Mesenchymal stem cell (in vitro differentiated cells and primary cell): ENCODE data around the gene TNF.

Source experiments
- DNase-seq: peaks from one replicate; pipeline ENCODE4 v3.0.0-alpha.2; 2013
- H2AFZ ChIP-seq: one replicate; pipeline ENCODE4 v1.6.1; 2013; ENCODE audit warnings: low read depth, mild to moderate bottlenecking, control low read depth, inconsistent platforms, low read length, moderate library complexity
- H2AK5ac ChIP-seq: 2 replicates; pipeline ENCODE4 v1.6.1; 2013; ENCODE audit warnings: low read length, moderate library complexity, mild to moderate bottlenecking, inconsistent platforms; ENCODE audit not compliant: severe bottlenecking
- H2BK120ac ChIP-seq: one replicate; pipeline ENCODE4 v1.6.1; 2013; ENCODE audit warnings: low read depth, mild to moderate bottlenecking, inconsistent platforms, low read length, moderate library complexity
- H2BK12ac ChIP-seq, 2 experiments: one replicate each; pipeline ENCODE4 v1.6.1; 2013; ENCODE audit warnings: inconsistent platforms in 2 of 2, low read length in 2 of 2, mild to moderate bottlenecking in 2 of 2, moderate library complexity in 2 of 2, control low read depth in 1 of 2
- H2BK15ac ChIP-seq: one replicate; pipeline ENCODE4 v1.6.1; 2013; ENCODE audit warnings: mild to moderate bottlenecking, low read depth, inconsistent platforms; ENCODE audit not compliant: poor library complexity, severe bottlenecking
- H2BK5ac ChIP-seq: 2 replicates; pipeline ENCODE4 v1.6.1; 2013; ENCODE audit warnings: low read depth, mild to moderate bottlenecking, low read length, control low read depth, inconsistent platforms; ENCODE audit not compliant: poor library complexity, severe bottlenecking
- H3K14ac ChIP-seq, 2 experiments: one replicate each; pipeline ENCODE4 v1.6.1; 2013; ENCODE audit warnings: inconsistent platforms in 2 of 2, low read length in 2 of 2, control low read depth in 1 of 2, mild to moderate bottlenecking in 1 of 2, moderate library complexity in 1 of 2
- H3K18ac ChIP-seq, 2 experiments: one replicate each; pipeline ENCODE4 v1.6.1; 2013; ENCODE audit warnings: inconsistent platforms in 2 of 2, low read length in 2 of 2, control low read depth in 1 of 2, low read depth in 1 of 2, mild to moderate bottlenecking in 1 of 2
- H3K23ac ChIP-seq, 2 experiments: one replicate each; pipeline ENCODE4 v1.6.1; 2013; ENCODE audit warnings: inconsistent platforms in 2 of 2, low read length in 2 of 2, mild to moderate bottlenecking in 2 of 2, moderate library complexity in 2 of 2, control low read depth in 1 of 2
- H3K27ac ChIP-seq: 2 replicates; pipeline ENCODE4 v1.5.1; 2013; ENCODE audit warnings: mild to moderate bottlenecking, moderate library complexity, low read length, control low read depth, inconsistent platforms; ENCODE audit not compliant: poor library complexity, severe bottlenecking
- H3K27me3 ChIP-seq, 2 experiments: 2 replicates each; pipeline versions ENCODE4 v1.6.1 to v1.7.0; 2013; ENCODE audit warnings: low read length in 2 of 2, mild to moderate bottlenecking in 2 of 2, moderate library complexity in 2 of 2, control low read depth in 1 of 2, inconsistent platforms in 1 of 2; ENCODE audit not compliant: control insufficient read depth in 1 of 2, insufficient read depth in 1 of 2
- H3K36me3 ChIP-seq, 2 experiments: 2 replicates each; pipeline versions ENCODE4 v1.6.1 to v1.7.0; 2013; ENCODE audit warnings: low read length in 2 of 2, control low read depth in 1 of 2, inconsistent platforms in 1 of 2, low read depth in 1 of 2, mild to moderate bottlenecking in 1 of 2; ENCODE audit not compliant: insufficient read depth in 2 of 2, control insufficient read depth in 1 of 2
- H3K4ac ChIP-seq, 2 experiments: one replicate each; pipeline ENCODE4 v1.6.1; 2013; ENCODE audit warnings: inconsistent platforms in 2 of 2, low read length in 2 of 2, mild to moderate bottlenecking in 2 of 2, moderate library complexity in 2 of 2, control low read depth in 1 of 2, low read depth in 1 of 2
- H3K4me1 ChIP-seq: 2 replicates; pipeline ENCODE4 v1.6.1; 2013; ENCODE audit warnings: low read depth, low read length, control low read depth; ENCODE audit not compliant: control insufficient read depth, insufficient read depth
- H3K4me2 ChIP-seq: 2 replicates; pipeline ENCODE4 v1.6.1; 2013; ENCODE audit warnings: low read length, mild to moderate bottlenecking, inconsistent platforms; ENCODE audit not compliant: poor library complexity, severe bottlenecking
- H3K4me3 ChIP-seq, 2 experiments: 2 replicates each; pipeline versions ENCODE4 v1.5.1 to v1.7.0; 2013; ENCODE audit warnings: low read length in 2 of 2, mild to moderate bottlenecking in 2 of 2, control low read depth in 1 of 2, low read depth in 1 of 2; ENCODE audit not compliant: insufficient read depth in 1 of 2
- H3K79me1 ChIP-seq: replicated peaks from 2 replicates; pipeline ENCODE4 v1.6.1; 2013; ENCODE audit warnings: mild to moderate bottlenecking, control low read depth, low read length, inconsistent platforms; ENCODE audit not compliant: poor library complexity, severe bottlenecking
- H3K9ac ChIP-seq: 2 replicates; pipeline ENCODE4 v1.7.0; 2013; ENCODE audit warnings: mild to moderate bottlenecking, low read length, moderate library complexity
- H3K9me3 ChIP-seq: 2 replicates; pipeline ENCODE4 v1.7.0; 2013; ENCODE audit warnings: mild to moderate bottlenecking, low read length; ENCODE audit not compliant: control insufficient read depth
- H4K8ac ChIP-seq: one replicate; pipeline ENCODE4 v1.6.1; 2013; ENCODE audit warnings: inconsistent platforms, mild to moderate bottlenecking, low read length, moderate library complexity
- H4K91ac ChIP-seq: one replicate; pipeline ENCODE4 v1.6.1; 2013; ENCODE audit warnings: mild to moderate bottlenecking, low read length, inconsistent platforms
- WGBS: methylation state at CpG from one replicate; pipeline ENCODE4 v1.1.7; 2013; ENCODE audit warnings: mixed read lengths; 5-methylcytosine and 5-hydroxymethylcytosine counted together

TNF gene

GRCh38 chr6:31558318-31558625 is 17.1 kb upstream of the TNF start:
- Histone ChIP-seq H2BK15ac (peak overlapping the region; percentile 98), H4K8ac (peak overlapping the region; percentile 79), H3K14ac (no peak overlapping the region), H2AK5ac (peak overlapping the region; percentile 34), H2BK12ac (peak overlapping the region; percentile 59 to 82), H2BK120ac (peak overlapping the region; percentile 96), H3K27me3 (no peaks in the 10 kb centered on the region), H3K4me2 (no peak overlapping the region), H3K9ac (no peak overlapping the region), H3K18ac (peak overlapping the region; percentile 56 to 95), H4K91ac (peak overlapping the region; percentile 93), H2AFZ (no peak overlapping the region), H3K9me3 (no peaks in the 10 kb centered on the region), H3K4me3 (no peak overlapping the region), H3K36me3 (peaks cover 31 to 69% of the 10 kb centered on the region in 2 experiments), H3K4ac (peak overlapping the region; percentile 6 to 93), H2BK5ac (no peak overlapping the region), H3K4me1 (peaks cover 25% of the 10 kb centered on the region), H3K79me1 (peaks cover 22% of the 10 kb centered on the region), H3K23ac (no peak overlapping the region), H3K27ac (no peak overlapping the region)
- WGBS: 98% methylated on average over 8 of the region's 8 CpGs
- DNase-seq: no peak

- Histone ChIP-seq H3K4me1 (peaks cover 25% of the 10 kb centered on the region), H3K14ac (peak overlapping the region in 1 of 2 experiments; percentile 45), H4K91ac (peak overlapping the region; percentile 93), H3K9me3 (no peaks in the 10 kb centered on the region), H3K23ac (no peak overlapping the region), H3K4ac (peak overlapping the region; percentile 5 to 93), H3K36me3 (peaks cover 31 to 64% of the 10 kb centered on the region in 2 experiments), H2BK5ac (peak overlapping the region; percentile 48), H2BK12ac (peak overlapping the region; percentile 59 to 93), H3K79me1 (peaks cover 22% of the 10 kb centered on the region), H2AFZ (no peak overlapping the region), H3K4me3 (no peak overlapping the region), H4K8ac (peak overlapping the region; percentile 79), H3K27ac (peak overlapping the region; percentile 85), H3K4me2 (no peak overlapping the region), H2AK5ac (peak overlapping the region; percentile 57), H3K27me3 (no peaks in the 10 kb centered on the region), H3K18ac (peak overlapping the region; percentile 93 to 95), H2BK15ac (peak overlapping the region; percentile 98), H3K9ac (no peak overlapping the region), H2BK120ac (peak overlapping the region; percentile 96)
- 80% methylated on average over 14 of the region's 14 CpGs for WGBS
- DNase-seq: peak; percentile 40
These were observed 16.5 kb upstream of the TNF start for GRCh38 chr6:31558631-31559500.

- DNase-seq: no peak
- H3K23ac ChIP-seq: peak overlapping the region in 1 of 2 experiments; percentile 61
These were observed 15.8 kb upstream of the TNF start for GRCh38 chr6:31559606-31559957.

GRCh38 chr6:31559958-31560696 is 15.2 kb upstream of the TNF start:
- peaks cover 25% of the 10 kb centered on the region for H3K4me1 ChIP-seq
- H3K9me3 ChIP-seq: no peaks in the 10 kb centered on the region
- H3K4ac ChIP-seq: peak overlapping the region; percentile 5 to 78
- H2BK12ac ChIP-seq: peak overlapping the region; percentile 7 to 93
- H3K27ac ChIP-seq: peak overlapping the region; percentile 85
- H4K91ac ChIP-seq: peak overlapping the region; percentile 70
- no peak overlapping the region for H2BK15ac ChIP-seq
- H2AK5ac ChIP-seq: peak overlapping the region; percentile 9
- peak overlapping the region in 1 of 2 experiments; percentile 6 for H3K14ac ChIP-seq
- H3K36me3 ChIP-seq: peaks cover 31 to 52% of the 10 kb centered on the region in 2 experiments
- H2BK5ac ChIP-seq: peak overlapping the region; percentile 49
- H3K23ac ChIP-seq: no peak overlapping the region
- WGBS: 2% methylated on average over 7 of the region's 7 CpGs
- H2AFZ ChIP-seq: no peak overlapping the region
- H3K27me3 ChIP-seq: no peaks in the 10 kb centered on the region
- H4K8ac ChIP-seq: peak overlapping the region; percentile 65
- H3K9ac ChIP-seq: peak overlapping the region; percentile 18
- no peak overlapping the region for H3K4me2 ChIP-seq
- H2BK120ac ChIP-seq: peak overlapping the region; percentile 96
- DNase-seq: peak; percentile 80
- peak overlapping the region; percentile 93 to 95 for H3K18ac ChIP-seq
- H3K4me3 ChIP-seq: no peak overlapping the region
- H3K79me1 ChIP-seq: peaks cover 20% of the 10 kb centered on the region

More at GRCh38 chr6:31559606-31559957, 15.8 kb upstream of the TNF start:
- WGBS: 55% methylated on average over 4 of the region's 4 CpGs
- Histone ChIP-seq H3K36me3 (peaks cover 31 to 56% of the 10 kb centered on the region in 2 experiments), H2BK12ac (peak overlapping the region; percentile 59 to 93), H3K4me1 (peaks cover 25% of the 10 kb centered on the region), H3K18ac (peak overlapping the region; percentile 93 to 95), H3K27me3 (no peaks in the 10 kb centered on the region), H3K4me3 (no peak overlapping the region), H3K4ac (peak overlapping the region; percentile 5), H3K9me3 (no peaks in the 10 kb centered on the region), H2AK5ac (peak overlapping the region; percentile 57), H4K8ac (peak overlapping the region; percentile 20), H2AFZ (no peak overlapping the region), H3K9ac (peak overlapping the region; percentile 18), H3K79me1 (peaks cover 20% of the 10 kb centered on the region), H2BK5ac (peak overlapping the region; percentile 48), H3K14ac (peak overlapping the region in 1 of 2 experiments; percentile 6), H2BK120ac (peak overlapping the region; percentile 96), H3K27ac (peak overlapping the region; percentile 85), H4K91ac (peak overlapping the region; percentile 45), H2BK15ac (peak overlapping the region; percentile 91), H3K4me2 (no peak overlapping the region)
